SH-SY5Y (cell line): ENCODE measurements around the gene PAQR5.

ENCODE experiments used
- GATA2 ChIP-seq: IDR thresholded peaks from 2 replicates; pipeline ENCODE4 v1.6.1; 2011; ENCODE audit warnings: mild to moderate bottlenecking, low read depth, low read length
- GATA3 ChIP-seq: IDR thresholded peaks from 2 replicates; pipeline ENCODE4 v1.6.1; 2011; ENCODE audit warnings: low read depth, mild to moderate bottlenecking, low read length, moderate library complexity

PAQR5 gene

DNA sequence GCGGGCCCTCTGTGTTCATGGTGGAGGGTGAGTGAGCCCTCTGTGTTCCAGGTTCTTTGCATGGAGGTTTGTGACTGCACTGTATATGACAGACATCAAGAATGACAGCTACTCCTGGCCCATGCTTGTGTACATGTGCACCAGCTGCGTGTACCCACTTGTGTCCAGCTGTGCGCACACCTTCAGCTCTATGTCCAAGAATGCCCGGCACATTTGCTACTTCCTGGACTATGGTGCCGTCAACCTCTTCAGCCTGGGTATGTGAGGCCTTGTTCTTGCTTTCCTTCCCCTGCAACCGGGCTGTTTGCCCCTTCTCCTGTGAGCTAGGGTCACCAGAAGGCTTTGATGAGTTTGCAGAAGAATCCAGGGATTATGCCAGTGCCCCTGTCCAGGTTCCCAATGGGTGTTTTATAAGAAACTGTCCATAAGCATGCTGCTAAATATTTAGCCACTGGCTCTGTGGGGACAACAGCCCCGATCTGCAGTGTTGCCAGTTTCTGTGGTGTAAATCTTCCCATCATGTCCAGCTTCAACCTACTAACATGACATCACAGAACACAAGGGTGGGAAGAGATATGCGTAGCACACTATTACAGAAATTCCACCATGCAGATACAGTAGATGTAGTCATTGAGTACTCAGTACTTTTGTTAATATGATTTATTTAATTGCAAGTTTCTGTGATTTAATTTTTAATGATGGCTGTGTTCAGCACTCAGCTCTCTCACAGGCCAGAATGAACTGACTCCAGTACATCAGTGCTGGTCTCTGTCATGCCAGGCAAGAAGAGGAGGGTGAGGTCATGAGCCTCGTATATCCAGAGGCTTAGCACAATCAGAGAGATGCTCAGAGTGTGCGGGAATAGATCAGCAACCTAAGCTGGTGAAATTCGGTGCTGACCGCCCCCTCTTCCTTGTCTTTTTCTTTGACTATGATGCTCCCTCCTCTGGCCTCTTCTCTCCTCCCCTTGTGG, 86.2 kb downstream of the PAQR5 start:
- TF ChIP-seq GATA2 (no peak), GATA3 (no peak)

DNA sequence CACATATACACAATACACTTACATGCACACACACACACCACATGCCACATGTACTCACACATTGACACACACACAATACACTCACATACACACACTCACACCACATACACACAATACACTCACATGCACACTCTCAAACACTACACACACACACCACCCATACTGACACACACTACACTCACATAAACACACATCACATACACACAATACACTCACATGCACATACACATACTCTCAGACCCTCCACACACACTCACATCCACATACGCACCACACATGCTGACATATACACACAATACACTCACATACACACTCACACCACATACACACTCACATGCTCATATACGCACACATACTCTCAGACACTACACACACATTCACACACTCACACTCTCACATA, 87.1 kb downstream of the PAQR5 start:
- TF ChIP-seq GATA3 (no peak), GATA2 (no peak)

GRCh38 chr15:69386284-69386683, 87.6 kb downstream of the PAQR5 start:
- TF ChIP-seq GATA2: no peak
- no peak for TF ChIP-seq GATA3

GRCh38 chr15:69388260-69388705, 89.6 kb downstream of the PAQR5 start:
- TF ChIP-seq GATA3 (no peak), GATA2 (no peak)

DNA sequence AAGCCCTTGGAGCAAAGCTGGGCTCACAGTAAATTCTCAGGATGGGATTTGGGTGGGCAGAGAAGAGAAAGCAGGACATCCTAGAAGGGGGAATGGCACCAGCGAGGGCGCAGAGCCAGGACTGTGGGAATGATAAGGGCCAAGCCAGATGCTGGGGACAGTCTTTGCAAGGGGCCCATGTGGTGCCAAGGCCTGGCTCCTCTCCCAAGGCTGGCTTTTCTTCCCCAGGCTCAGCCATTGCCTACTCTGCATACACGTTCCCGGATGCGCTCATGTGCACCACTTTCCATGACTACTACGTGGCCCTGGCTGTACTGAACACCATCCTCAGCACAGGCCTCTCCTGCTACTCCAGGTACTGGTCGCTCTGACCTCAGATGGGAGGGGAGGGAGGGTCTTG, 90.7 kb downstream of the PAQR5 start:
- TF ChIP-seq GATA3 (no peak), GATA2 (no peak)

DNA sequence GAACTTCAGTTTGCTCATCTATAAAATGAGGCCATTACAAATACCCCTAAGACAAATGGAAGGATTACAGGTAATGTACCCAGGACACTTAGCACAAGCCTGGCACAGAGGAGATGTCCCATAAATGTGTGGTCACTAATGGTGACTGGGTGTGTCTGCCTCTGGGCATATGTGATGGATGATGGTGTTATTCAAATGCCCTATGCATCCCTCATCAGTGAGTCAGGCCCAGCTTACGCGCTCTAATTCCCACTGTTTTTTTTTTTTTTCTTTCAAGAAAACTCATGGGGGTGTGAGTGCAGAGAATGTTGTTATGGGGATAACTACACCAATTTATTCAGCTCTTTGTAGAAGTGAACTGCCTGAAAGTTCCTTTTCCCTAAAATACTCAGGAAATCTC, 91.9 kb downstream of the PAQR5 start:
- no peak for TF ChIP-seq GATA2
- TF ChIP-seq GATA3: no peak

DNA sequence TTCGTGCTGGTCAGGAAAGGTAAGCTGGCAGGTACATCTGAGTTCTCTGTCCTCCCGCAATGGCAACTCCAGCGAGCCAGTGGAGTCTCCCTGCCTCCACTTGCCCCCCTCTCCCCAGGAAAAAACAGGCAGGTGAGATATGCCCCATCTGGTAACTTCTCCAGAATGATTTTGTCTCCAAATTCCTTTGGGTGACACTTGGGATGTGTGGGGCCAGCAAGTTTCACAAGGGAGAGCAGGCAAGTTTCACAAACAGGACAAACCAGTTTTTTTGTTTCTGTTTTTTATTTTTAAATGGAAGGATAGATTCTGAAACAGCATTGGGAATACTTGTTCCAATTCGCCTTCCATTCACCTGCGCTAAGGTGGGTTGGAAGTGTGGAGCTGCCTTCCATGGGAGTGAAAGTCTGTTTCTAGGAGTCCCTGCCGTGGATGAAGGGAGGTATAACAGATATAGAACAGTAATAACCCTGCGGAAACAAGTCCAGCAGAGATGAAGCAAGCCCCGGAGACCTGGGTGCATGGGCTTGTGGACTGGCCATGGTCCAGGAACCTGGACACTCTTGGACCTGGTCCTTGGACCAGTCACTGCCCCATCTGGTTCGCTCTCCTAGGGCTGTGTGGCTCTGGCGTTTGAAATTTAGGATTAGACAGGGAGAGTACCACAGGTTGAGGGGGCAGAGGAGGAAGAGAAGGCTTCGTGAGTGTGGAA, 92.5 kb downstream of the PAQR5 start:
- TF ChIP-seq GATA3 (no peak), GATA2 (no peak)

GRCh38 chr15:69392352-69392751, 93.6 kb downstream of the PAQR5 start:
- no peak for TF ChIP-seq GATA3
- TF ChIP-seq GATA2: no peak

- TF ChIP-seq GATA2: no peak
- TF ChIP-seq GATA3: no peak
These were observed 95.2 kb downstream of the PAQR5 start for GRCh38 chr15:69393831-69394491.

GRCh38 chr15:69394556-69395282, 96.0 kb downstream of the PAQR5 start:
- TF ChIP-seq GATA2: no peak

DNA sequence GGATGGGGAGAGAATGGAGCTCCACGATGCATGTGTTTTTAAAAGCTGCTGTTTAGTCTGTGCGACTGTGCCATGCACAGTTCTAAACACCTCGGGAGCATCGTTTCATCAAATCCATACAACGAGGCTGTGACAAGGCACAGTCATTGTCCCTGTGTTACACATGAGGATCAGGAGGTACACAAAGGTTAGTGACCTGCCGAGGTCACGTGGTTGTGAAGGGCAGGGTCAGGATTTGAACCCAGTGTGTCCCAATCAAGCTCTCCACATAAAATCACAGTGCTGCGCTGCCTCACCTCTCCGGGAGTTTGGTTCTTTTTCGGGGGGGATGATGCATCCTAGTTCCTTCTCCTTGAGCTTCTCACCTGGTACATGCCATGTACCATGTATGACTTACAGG, 96.7 kb downstream of the PAQR5 start:
- TF ChIP-seq GATA2 (no peak), GATA3 (no peak)

DNA sequence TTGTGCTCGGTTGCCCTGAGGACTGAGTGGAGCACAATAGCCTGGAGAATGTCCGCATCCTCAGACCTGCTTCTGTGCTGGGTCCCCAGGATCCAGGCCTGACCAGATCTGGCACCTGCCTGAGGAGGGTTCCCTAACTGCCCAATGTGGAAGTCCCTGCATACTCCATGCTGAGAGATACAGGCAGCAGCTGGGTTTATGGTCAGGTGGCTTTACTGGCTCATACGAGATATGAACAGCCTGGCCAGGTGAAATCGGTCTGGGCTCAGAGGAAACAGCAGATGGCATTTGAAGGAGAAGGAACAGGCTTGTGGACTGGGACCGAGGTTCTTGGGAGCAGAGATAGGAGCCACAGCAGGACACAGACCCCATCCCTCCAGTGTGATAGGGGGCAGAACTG, 97.3 kb downstream of the PAQR5 start:
- TF ChIP-seq GATA2 (no peak), GATA3 (no peak)

DNA sequence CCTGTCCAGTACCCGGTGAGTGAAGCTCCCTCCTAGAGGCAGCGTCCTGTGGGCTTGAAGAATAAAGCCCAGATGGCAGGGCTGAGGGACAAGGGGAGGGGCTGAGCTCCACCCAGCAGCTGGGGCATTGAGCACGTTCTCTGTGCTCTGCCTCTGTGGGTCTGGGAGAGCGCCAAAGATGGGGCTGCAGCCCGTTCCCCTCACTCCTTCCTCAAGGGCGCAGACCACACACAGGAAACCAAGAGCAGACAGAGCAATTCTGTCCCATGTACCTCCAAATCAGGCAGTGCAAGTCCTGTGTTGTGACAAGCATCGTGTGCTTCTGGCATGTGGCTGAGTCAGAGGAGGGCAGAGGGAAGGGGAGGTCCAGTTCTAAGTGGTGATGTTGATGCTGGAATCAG, 99.8 kb downstream of the PAQR5 start:
- no peak for TF ChIP-seq GATA2
- TF ChIP-seq GATA3: no peak

GRCh38 chr15:69400850-69401249, 102.1 kb downstream of the PAQR5 start:
- TF ChIP-seq GATA2 (no peak), GATA3 (no peak)
